T-helper 17 cell (primary cell): ENCODE data around the gene PIGZ. TPM values are rescaled to one million over a fixed set of nuclear protein-coding genes. Genes with fewer than 3 reads are reported as not detected.

Experiments used
- ATAC-seq: fragments of 150-1000 bp; cut with Tn5 transposase; 2 replicates; pipeline ENCODE4 v1.10.0; 2021; ENCODE audit warnings: mild to moderate bottlenecking, moderate library complexity
- DNase-seq, 3 donors: peaks; one replicate each; pipeline versions ENCODE4 v3.0.0 to v3.0.0-alpha.2; 2020 to 2021
- H3K9me3 ChIP-seq: one replicate; pipeline ENCODE4 v1.7.0; 2013; ENCODE audit warnings: low read length, mild to moderate bottlenecking; ENCODE audit not compliant: control insufficient read depth, poor library complexity, severe bottlenecking
- H3K27ac Mint-ChIP-seq: one replicate; pipeline ENCODE4 v1.8.0; 2022; ENCODE audit warnings: mild to moderate bottlenecking, moderate library complexity, mixed read lengths
- H3K27me3 Mint-ChIP-seq: one replicate; pipeline ENCODE4 v1.8.0; 2022; ENCODE audit warnings: mixed read lengths
- H3K36me3 Mint-ChIP-seq: one replicate; pipeline ENCODE4 v1.8.0; 2022; ENCODE audit warnings: low read depth, mixed read lengths
- H3K4me1 Mint-ChIP-seq: one replicate; pipeline ENCODE4 v1.8.0; 2022; ENCODE audit warnings: mild to moderate bottlenecking, mixed read lengths
- H3K4me3 Mint-ChIP-seq: one replicate; pipeline ENCODE4 v1.8.0; 2022; ENCODE audit warnings: mild to moderate bottlenecking, moderate library complexity, mixed read lengths
- total RNA-seq, 4 donors: library from RNA in 2 of 4; stranded (reverse) in 2 of 4; gene quantifications; one replicate each; pipeline ENCODE4 v1.2.3 and lab custom pipeline; 2022 to 2026

The PIGZ gene, protein sequence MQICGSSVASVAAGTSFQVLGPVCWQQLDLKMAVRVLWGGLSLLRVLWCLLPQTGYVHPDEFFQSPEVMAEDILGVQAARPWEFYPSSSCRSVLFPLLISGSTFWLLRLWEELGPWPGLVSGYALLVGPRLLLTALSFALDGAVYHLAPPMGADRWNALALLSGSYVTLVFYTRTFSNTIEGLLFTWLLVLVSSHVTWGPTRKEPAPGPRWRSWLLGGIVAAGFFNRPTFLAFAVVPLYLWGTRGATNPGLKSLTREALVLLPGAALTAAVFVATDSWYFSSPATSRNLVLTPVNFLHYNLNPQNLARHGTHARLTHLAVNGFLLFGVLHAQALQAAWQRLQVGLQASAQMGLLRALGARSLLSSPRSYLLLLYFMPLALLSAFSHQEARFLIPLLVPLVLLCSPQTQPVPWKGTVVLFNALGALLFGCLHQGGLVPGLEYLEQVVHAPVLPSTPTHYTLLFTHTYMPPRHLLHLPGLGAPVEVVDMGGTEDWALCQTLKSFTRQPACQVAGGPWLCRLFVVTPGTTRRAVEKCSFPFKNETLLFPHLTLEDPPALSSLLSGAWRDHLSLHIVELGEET
- 1 to 10 TPM in 1 of 2 donors, under 1 TPM in 1; 0.89 to 1.5 TPM for total RNA-seq
- 0.23 to 0.60 reads per million in 2 donors for total RNA-seq (lab: John Stamatoyannopoulos, UW)

DNA sequence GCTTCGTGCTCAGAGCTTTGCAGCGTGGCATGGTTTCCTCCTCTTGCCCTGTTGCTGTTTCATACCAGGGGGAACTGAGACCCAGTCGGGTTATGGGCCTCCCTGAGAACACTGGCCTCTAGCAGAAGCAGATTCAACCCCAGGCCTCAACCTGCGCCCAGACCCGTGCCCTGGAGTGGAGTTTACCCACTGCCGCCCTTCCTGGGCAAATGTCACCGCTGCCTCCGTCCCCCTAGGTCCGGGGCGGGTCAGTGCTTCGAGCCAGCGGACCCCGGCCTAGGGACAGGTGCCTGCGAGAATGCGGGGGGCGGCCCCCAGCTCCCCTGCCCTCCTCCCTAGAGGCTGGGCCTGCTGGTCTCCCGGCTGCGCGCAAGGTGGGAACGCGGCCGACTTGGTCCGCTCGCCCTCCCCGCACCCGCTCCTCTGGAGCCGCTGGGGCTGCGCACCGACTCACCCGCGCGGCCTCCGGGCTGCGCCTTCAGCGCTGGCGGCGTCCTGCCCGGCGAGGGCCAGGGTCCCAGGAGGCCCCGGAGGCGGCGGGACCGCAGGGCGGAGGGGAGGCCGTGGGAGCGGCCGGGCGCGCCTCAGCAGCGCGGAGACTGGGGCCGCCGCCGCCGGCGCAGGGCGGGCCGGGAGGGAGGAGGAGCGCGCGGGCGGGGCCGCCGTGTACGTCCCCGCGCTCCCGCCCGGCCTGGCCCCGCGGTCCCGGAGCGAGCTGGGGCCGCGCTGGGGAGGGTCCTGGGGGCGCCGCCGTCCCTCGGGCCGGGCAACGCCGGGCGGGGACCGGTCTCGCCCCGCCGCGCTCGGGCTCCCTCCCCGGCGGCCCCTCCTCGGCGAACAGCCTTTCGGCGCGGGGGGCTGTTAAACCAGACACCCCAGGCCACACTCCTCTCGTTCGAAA lies at the start of gene PIGZ:
PIGZ (minus strand) TSS at position 601 of the 901 bp plus-strand sequence. CDS start 16,802 bp downstream, outside the sequence.
- DNase-seq = peak; percentile 17 to 36 (median 21)
- H3K9me3 ChIP-seq = no peaks in the 10 kb centered on the region
- Mint-ChIP-seq H3K4me1 (peaks cover 4% of the 10 kb centered on the region), H3K27ac (no peak within 1 kb of the TSS), H3K36me3 (no peaks in the 10 kb centered on the region), H3K4me3 (peak within 1 kb of the TSS; percentile 90), H3K27me3 (no peaks in the 10 kb centered on the region)
- peak; percentile 78 for ATAC-seq

DNA sequence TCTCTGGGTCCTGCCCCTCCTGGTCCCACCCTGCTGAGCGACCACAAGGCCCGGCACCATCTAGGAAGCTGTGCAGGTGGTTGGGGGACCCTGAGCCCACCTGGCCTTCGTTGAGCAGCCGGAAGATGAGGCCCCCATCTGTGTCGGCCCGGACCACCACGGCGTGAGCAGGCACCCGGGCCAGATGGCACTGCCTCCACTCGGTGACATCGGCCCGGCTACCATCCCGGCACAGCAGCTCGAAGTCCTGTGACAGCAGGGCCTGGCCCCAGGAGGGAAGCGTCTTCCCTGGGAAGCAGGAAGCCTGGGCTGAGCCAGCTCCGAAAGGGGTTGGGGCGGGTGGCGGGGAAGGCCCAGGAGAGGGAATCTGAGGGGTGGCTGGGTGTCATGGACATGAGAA lies 48.4 kb upstream of the PIGZ start:
- Mint-ChIP-seq H3K4me1 (no peaks in the 10 kb centered on the region), H3K27ac (no peak overlapping the region), H3K27me3 (peaks cover 5% of the 10 kb centered on the region), H3K36me3 (no peaks in the 10 kb centered on the region), H3K4me3 (no peak overlapping the region)
- ATAC-seq (no peak), DNase-seq (no peak)
- no peaks in the 10 kb centered on the region for H3K9me3 ChIP-seq

DNA sequence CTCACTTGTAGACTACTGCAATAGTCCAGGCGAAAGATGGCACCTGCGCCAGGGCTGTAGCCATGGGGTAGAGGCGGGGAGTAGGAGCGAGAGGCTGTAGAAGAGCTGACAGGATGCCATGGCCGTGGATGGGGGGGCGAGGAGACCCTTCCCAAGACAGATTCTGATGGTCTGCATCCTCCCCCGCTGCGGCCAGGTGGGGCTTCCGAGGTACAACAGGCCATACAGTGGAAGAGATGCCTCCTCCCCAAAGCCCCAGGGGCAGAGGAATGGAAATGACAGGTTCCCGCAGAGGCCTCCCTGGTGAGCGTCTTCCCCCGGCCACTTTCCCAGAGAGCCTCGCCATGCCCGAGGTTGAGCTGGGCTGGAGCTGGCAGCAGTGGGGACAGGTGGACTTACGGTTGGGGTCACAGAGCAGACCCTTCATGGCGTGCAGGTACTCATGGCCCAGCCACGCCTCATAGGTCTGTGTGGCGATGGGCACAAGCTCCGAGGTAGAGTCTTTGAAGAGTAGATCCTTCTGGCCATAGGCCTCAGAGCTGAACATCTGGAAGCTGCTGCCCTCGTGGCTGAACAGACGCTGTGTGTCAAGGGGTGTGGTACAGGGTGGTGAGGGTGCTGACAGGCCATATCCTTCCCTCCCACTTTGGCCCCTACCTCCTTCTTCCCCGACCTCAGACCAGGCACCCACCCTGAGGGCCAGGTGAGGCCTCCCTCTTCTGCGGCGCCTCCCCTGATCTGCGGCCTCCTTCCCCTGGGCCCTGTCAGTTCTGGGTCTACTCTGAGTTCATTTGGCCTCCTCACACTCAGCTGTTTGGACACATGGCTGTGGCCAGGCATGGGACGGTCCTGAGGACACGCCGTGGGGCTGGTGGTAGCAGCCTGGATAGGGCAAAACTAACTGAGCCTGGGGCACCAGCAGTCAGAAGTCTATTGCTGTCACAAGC lies 47.4 kb upstream of the PIGZ start:
- Mint-ChIP-seq H3K27ac (no peak overlapping the region), H3K27me3 (peaks cover 5% of the 10 kb centered on the region), H3K4me3 (peak overlapping the region; percentile 7), H3K36me3 (no peaks in the 10 kb centered on the region), H3K4me1 (no peaks in the 10 kb centered on the region)
- no peaks in the 10 kb centered on the region for H3K9me3 ChIP-seq
- no peak for DNase-seq
- ATAC-seq = no peak

DNA sequence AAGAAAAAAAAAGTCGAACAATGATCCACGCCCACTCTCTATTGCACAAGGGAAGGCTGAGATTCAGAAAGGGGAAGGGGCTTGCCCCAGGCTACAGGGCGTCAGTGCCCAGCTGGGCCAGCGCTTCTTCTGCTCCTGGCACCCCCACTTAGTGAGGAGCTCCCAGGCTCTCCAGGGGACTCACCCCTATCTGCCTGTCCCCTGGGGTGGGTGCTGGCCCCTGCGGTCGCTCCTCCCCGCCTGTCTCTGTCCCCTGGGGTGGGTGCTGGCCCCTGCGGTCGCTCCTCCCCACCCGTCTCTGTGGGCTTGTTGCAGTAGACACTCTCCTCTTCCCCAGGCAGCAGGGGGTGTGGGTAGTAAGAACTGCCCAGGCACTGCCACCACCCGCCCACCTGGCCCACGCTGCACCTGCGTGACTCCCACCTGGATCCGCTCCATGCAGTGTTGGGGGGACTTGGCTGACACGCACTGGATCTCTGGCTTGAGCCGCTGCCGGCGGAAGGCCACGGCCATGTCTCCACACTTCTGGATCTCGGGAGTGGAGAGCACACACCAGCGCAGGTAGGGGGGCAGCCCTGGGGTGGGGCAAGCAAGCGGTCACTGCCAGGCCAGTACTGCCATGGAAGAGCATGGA lies 46.4 kb upstream of the PIGZ start:
- ATAC-seq = no peak
- Mint-ChIP-seq H3K4me1 (no peaks in the 10 kb centered on the region), H3K27me3 (peaks cover 5% of the 10 kb centered on the region), H3K4me3 (no peak overlapping the region), H3K36me3 (no peaks in the 10 kb centered on the region), H3K27ac (no peak overlapping the region)
- DNase-seq = no peak
- no peaks in the 10 kb centered on the region for H3K9me3 ChIP-seq

DNA sequence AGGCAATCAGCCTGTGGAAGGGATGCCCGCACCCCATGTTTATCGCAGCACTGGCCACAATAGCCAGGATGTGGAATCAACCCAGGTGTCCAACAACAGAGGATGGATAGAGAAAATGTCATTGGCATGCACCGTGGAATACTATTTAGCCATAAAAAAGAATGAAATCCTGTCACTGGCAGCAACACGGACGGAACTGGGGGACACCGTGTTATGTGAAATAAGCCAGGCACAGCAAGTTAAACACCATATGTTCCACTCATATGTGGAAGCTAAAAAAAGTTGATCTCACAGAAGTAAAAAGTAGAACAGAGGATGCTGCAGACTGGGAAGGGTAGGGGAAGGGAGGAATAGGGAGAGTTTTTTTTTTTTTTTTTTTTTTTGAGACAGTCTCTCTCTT lies 45.4 kb upstream of the PIGZ start:
- H3K9me3 ChIP-seq = no peaks in the 10 kb centered on the region
- no peaks in the 10 kb centered on the region for H3K4me1 Mint-ChIP-seq

DNA sequence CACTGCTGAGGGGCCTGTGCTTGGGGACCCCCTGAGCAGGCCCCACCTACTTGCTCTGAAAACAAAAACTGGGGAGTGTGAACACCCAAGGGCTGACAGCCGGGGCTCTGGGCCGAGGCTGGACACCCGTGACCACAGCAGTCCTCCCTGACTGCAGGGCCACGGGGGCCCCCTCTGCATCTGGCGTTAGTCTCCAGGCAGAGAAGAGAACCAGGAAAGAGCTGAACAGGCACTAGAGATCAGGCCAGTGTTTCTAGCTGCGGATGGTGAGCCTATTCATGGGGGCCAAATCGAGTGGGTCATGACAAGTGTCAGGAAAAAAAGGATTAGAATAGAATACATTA lies 43.9 kb upstream of the PIGZ start:
- Mint-ChIP-seq H3K27ac (no peak overlapping the region), H3K27me3 (no peaks in the 10 kb centered on the region), H3K4me3 (no peak overlapping the region), H3K36me3 (no peaks in the 10 kb centered on the region), H3K4me1 (no peaks in the 10 kb centered on the region)
- no peak for DNase-seq
- H3K9me3 ChIP-seq = no peaks in the 10 kb centered on the region
- no peak for ATAC-seq

More for the DNA sequence above, 45.4 kb upstream of the PIGZ start:
- Mint-ChIP-seq H3K36me3 (no peaks in the 10 kb centered on the region), H3K4me3 (no peak overlapping the region), H3K27me3 (peaks cover 5% of the 10 kb centered on the region), H3K27ac (no peak overlapping the region)
- ATAC-seq (no peak), DNase-seq (no peak)

DNA sequence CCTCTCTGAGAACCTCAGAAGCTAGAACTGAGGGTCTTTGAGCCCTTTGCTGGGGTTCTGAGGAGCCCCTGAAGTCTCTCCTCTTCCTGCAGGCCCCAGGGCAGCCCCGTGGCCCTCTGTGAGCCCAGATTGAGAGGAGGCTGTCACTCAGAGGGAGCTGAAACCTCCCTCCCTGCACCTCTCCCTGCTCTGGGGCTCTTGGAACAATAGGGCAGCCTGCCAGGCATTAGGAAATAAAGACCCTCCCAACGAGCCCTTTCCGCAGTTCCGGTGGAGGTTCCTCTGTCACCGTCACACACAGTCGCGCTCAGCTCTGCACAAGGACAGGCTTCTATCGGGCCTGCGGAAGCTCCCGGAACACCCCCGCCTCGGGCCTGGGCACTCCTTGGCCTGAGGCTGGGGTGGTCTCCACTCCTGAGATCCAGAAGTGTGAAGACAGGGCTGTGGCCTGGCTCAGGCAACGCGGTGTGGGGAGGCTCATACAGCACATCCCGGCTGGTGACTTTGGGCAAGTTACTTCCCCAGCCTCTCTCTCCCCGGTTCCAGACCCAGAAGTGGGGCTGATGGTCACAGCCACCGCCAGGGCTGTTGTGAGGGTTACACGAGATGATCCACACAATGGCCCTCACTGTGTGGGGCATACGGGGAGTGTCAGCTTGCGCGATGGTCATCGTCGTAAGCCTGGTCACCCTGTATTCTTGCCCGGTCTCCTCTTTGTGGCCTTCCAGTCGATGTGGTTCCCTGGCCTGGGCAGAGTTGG lies 43.3 kb upstream of the PIGZ start:
- Mint-ChIP-seq H3K27me3 (no peaks in the 10 kb centered on the region), H3K36me3 (no peaks in the 10 kb centered on the region), H3K27ac (no peak overlapping the region), H3K4me1 (no peaks in the 10 kb centered on the region), H3K4me3 (no peak overlapping the region)
- H3K9me3 ChIP-seq = no peaks in the 10 kb centered on the region
- ATAC-seq = no peak
- DNase-seq = no peak

DNA sequence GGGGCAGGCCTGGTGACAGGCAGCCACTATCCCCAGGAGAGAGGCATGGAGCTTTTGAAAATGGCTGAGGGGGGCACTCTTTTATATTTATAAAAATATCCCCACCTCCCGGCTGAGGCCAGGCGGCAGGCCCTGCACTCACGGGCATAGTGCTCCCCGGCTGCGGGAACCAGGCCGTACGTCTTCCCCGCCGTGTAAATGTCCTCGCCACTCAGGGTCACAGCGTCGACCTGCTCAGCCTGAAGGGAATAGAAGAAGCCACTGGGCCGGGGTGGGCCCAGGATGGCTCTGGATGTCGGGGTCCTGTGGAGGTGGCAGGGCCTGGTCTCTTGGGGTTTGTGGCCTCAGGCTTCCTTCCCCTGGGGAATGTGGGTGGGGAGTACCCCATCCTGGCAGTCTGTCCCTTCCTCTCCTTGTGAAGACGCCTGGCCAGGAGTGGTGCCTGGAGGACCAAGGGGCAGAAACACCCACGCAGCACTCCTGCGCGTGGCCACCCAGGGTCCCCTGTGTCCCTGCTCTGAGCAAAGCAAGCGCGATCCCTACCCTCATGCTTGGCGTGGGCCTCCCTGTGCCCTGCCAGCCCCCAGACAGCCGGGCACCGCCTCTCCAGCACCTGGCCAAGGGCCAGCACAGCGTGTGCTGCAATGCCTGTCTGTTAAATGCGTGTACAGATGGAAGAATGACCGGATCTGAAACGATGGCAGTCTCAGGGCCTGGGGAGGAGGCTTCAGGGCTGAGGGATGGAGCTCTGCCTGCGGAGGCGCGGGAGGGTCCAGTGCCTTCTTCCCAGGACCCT lies 42.1 kb upstream of the PIGZ start:
- no peaks in the 10 kb centered on the region for H3K9me3 ChIP-seq
- no peaks in the 10 kb centered on the region for H3K4me1 Mint-ChIP-seq
- H3K27me3 Mint-ChIP-seq = no peaks in the 10 kb centered on the region
- H3K4me3 Mint-ChIP-seq = no peak overlapping the region
- peak overlapping the region; percentile 6 for H3K27ac Mint-ChIP-seq
- DNase-seq (no peak), ATAC-seq (no peak)
- no peaks in the 10 kb centered on the region for H3K36me3 Mint-ChIP-seq

DNA sequence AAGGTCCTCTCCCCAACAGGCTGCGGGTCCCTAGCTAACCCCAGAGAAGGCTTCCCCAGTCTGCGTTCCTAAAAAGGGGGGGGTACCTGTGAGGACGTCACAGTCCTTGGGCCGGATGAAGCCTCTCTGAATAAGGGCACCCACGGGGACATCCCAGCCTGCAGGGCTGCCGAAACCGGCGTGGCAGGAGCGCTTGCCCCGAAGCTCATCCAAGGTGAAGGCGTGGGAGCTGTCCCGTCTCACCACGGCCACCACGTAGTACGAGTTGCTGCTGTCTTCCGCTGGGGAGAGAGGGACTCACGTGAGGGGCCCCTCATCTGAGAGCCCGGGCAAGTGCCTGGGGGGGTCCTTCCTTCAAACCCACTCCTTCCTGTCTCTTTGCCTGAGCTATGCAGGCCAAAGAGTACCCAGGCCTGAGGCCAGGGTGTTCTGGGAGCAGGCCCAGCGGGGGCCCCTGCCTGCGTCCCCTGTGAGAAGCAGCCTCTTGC lies 40.9 kb upstream of the PIGZ start:
- Mint-ChIP-seq H3K27me3 (no peaks in the 10 kb centered on the region), H3K4me1 (peaks cover 3% of the 10 kb centered on the region), H3K4me3 (no peak overlapping the region), H3K27ac (no peak overlapping the region), H3K36me3 (peaks cover 2% of the 10 kb centered on the region)
- no peaks in the 10 kb centered on the region for H3K9me3 ChIP-seq
- ATAC-seq (no peak), DNase-seq (no peak)

DNA sequence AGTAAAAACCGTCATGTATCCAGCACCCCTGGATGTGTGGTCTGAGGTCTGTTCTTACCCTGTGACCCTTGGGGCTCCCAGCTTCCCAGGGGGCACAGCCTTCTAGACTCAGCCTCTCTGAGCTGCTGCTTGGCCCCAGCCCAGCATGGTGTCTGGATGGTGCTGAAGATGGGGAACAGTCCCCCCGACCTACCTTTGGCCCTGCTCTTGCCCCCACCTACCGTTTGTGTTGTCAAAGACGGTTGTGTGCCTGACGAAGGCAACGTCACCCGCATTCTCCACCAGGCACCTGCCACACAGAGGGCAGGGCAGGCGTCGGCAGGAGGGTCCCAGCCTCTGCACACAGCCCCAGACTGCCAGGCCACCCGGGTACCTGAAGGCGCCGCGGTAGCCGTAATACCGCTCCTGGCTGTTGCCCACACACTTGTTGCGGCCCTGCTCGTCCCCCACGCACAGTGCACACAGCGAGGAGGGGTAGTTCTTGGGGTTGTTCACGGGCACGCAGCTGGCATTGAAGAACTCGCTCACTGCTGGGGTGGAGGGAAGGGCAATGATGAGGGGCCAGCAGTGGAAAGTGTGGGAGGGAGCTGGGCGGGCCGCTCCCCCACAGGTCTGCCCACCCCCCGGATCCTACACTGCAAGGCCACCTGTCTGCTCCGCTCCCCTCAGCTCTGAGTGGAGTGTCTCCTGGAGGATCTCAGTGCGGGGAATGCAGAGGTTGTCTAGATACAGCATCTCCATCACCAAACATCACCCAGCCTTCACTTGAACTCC lies 40.0 kb upstream of the PIGZ start:
- H3K27ac Mint-ChIP-seq = no peak overlapping the region
- no peaks in the 10 kb centered on the region for H3K9me3 ChIP-seq
- no peaks in the 10 kb centered on the region for H3K27me3 Mint-ChIP-seq
- no peak for ATAC-seq
- peaks cover 2% of the 10 kb centered on the region for H3K36me3 Mint-ChIP-seq
- DNase-seq = no peak
- peaks cover 9% of the 10 kb centered on the region for H3K4me1 Mint-ChIP-seq
- no peak overlapping the region for H3K4me3 Mint-ChIP-seq
